IMR-90 (cell line): Measurements from ENCODE around the gene PLEKHB2. TPM values are rescaled to one million over a fixed set of nuclear protein-coding genes. Genes with fewer than 3 reads are reported as not detected.

Experiments used
- ATAC-seq: fragments of 200-7000 bp; cut with Tn5 transposase; 2 replicates; pipeline ENCODE4 v1.9.1; 2020; ENCODE audit warnings: low read depth, mild to moderate bottlenecking, moderate library complexity
- BruUV-seq: library from RNA; stranded (reverse); fragments of 400-500 nt; replicated peaks from 2 replicates; lab custom pipeline; 2021; lab: Mats Ljungman, UMichigan
- CTCF ChIA-PET: fragments of 300-600 bp; formaldehyde crosslinking; extraction: SDS; loops from one replicate; lab custom pipeline; 2021; ENCODE audit warnings: antibody characterized with exemption; lab: Yijun Ruan, JAX
- POLR2A ChIA-PET: fragments of 300-600 bp; sonication (Branson Sonifier 250); formaldehyde crosslinking; loops from one replicate; lab custom pipeline; 2022; ENCODE audit warnings: antibody characterized with exemption; ENCODE audit not compliant: unreplicated experiment; lab: Charles Lee
- DNase-seq: peaks from one replicate; pipeline ENCODE4 v3.0.0; 2013
- H2AFZ ChIP-seq: replicated peaks from 2 replicates; pipeline ENCODE3; 2013; ENCODE audit warnings: low read length, mild to moderate bottlenecking; ENCODE audit not compliant: poor library complexity
- H2AK5ac ChIP-seq: 2 replicates; pipeline ENCODE4 v1.6.1; 2013; ENCODE audit warnings: low read depth, low read length, inconsistent platforms
- H2AK9ac ChIP-seq: replicated peaks from 2 replicates; pipeline ENCODE3; 2013; ENCODE audit warnings: mild to moderate bottlenecking, low read depth, low read length, moderate library complexity; ENCODE audit not compliant: poor library complexity
- H2BK120ac ChIP-seq: 2 replicates; pipeline ENCODE4 v1.6.1; 2013; ENCODE audit warnings: low read depth, low read length, inconsistent platforms
- H2BK15ac ChIP-seq: 3 replicates; pipeline ENCODE4 v1.6.1; 2013; ENCODE audit warnings: low read depth, low read length, inconsistent platforms
- H2BK20ac ChIP-seq: 2 replicates; pipeline ENCODE4 v1.6.1; 2013; ENCODE audit warnings: low read depth, mild to moderate bottlenecking, inconsistent platforms, low read length, moderate library complexity
- H2BK5ac ChIP-seq: 2 replicates; pipeline ENCODE4 v1.6.1; 2013; ENCODE audit warnings: mild to moderate bottlenecking, low read depth, low read length, inconsistent platforms; ENCODE audit not compliant: poor library complexity, severe bottlenecking
- H3K14ac ChIP-seq: replicated peaks from 2 replicates; pipeline ENCODE4 v1.6.1; 2013; ENCODE audit warnings: low read depth, low read length, inconsistent platforms
- H3K18ac ChIP-seq: 2 replicates; pipeline ENCODE4 v1.6.1; 2013; ENCODE audit warnings: low read depth, low read length, control low read depth
- H3K23ac ChIP-seq: 2 replicates; pipeline ENCODE4 v1.6.1; 2013; ENCODE audit warnings: low read depth, low read length, inconsistent platforms
- H3K27ac ChIP-seq: 2 replicates; pipeline ENCODE4 v1.5.1; 2013; ENCODE audit warnings: mild to moderate bottlenecking, control low read depth, low read length; ENCODE audit not compliant: insufficient read depth
- H3K27me3 ChIP-seq: 2 replicates; pipeline ENCODE4 v1.6.1; 2013; ENCODE audit warnings: low read length; ENCODE audit not compliant: control insufficient read depth, insufficient read depth
- H3K36me3 ChIP-seq: 2 replicates; pipeline ENCODE4 v1.6.1; 2013; ENCODE audit warnings: low read length, mixed read lengths; ENCODE audit not compliant: control insufficient read depth, insufficient read depth
- H3K4ac ChIP-seq: 2 replicates; pipeline ENCODE4 v1.6.1; 2013; ENCODE audit warnings: low read depth, low read length, inconsistent platforms
- H3K4me1 ChIP-seq: 2 replicates; pipeline ENCODE4 v1.6.1; 2013; ENCODE audit warnings: low read length, mixed read lengths; ENCODE audit not compliant: control insufficient read depth, insufficient read depth
- H3K4me2 ChIP-seq: 2 replicates; pipeline ENCODE4 v1.6.1; 2013; ENCODE audit warnings: low read depth, mild to moderate bottlenecking, control low read depth, low read length, moderate library complexity
- H3K4me3 ChIP-seq: 2 replicates; pipeline ENCODE4 v1.5.1; 2013; ENCODE audit warnings: low read depth, mild to moderate bottlenecking, control low read depth, low read length, moderate library complexity; ENCODE audit not compliant: insufficient read depth
- H3K56ac ChIP-seq: 2 replicates; pipeline ENCODE4 v1.6.1; 2013; ENCODE audit warnings: low read length, inconsistent platforms; ENCODE audit not compliant: insufficient read depth; ENCODE audit errors: extremely low read depth
- H3K79me1 ChIP-seq, 2 experiments: 2 replicates each; pipeline ENCODE4 v1.6.1; 2013; ENCODE audit warnings: low read length in 2 of 2, inconsistent platforms in 1 of 2, low read depth in 1 of 2
- H3K9ac ChIP-seq: 2 replicates; pipeline ENCODE4 v1.6.1; 2013; ENCODE audit warnings: low read depth, low read length, control low read depth
- H3K9me1 ChIP-seq: 2 replicates; pipeline ENCODE4 v1.6.1; 2013; ENCODE audit warnings: low read length, inconsistent platforms; ENCODE audit not compliant: insufficient read depth
- H3K9me3 ChIP-seq: 2 replicates; pipeline ENCODE4 v1.6.1; 2013; ENCODE audit warnings: low read length; ENCODE audit not compliant: control insufficient read depth, insufficient read depth
- H4K20me1 ChIP-seq: 2 replicates; pipeline ENCODE4 v1.6.1; 2013; ENCODE audit warnings: low read length, inconsistent platforms; ENCODE audit not compliant: insufficient read depth
- H4K5ac ChIP-seq: 2 replicates; pipeline ENCODE4 v1.6.1; 2013; ENCODE audit warnings: mild to moderate bottlenecking, low read depth, low read length, control low read depth
- H4K8ac ChIP-seq, 2 experiments: 2 replicates each; pipeline ENCODE4 v1.6.1; 2013; ENCODE audit warnings: low read depth in 2 of 2, low read length in 2 of 2, control low read depth in 1 of 2, inconsistent platforms in 1 of 2
- H4K91ac ChIP-seq: 2 replicates; pipeline ENCODE4 v1.6.1; 2013; ENCODE audit warnings: low read depth, low read length, inconsistent platforms; ENCODE audit not compliant: insufficient read depth
- BHLHE40 ChIP-seq: fragments of 150-350 bp; IDR thresholded peaks from 2 replicates; pipeline ENCODE4 v1.6.1; 2016; ENCODE audit warnings: mild to moderate bottlenecking, low read depth, low read length
- CEBPB ChIP-seq: IDR thresholded peaks from 2 replicates; pipeline ENCODE4 v1.6.1; 2012; ENCODE audit warnings: low read depth, low read length, improper control_type of control experiment
- CHD1 ChIP-seq: IDR thresholded peaks from 2 replicates; pipeline ENCODE4 v1.6.1; 2012; ENCODE audit warnings: low read depth, low read length, improper control_type of control experiment
- FOS ChIP-seq: fragments of 150-350 bp; IDR thresholded peaks from 2 replicates; pipeline ENCODE4 v1.6.1; 2016; ENCODE audit warnings: low read depth, low read length
- MAFK ChIP-seq: IDR thresholded peaks from 2 replicates; pipeline ENCODE4 v1.6.1; 2012; ENCODE audit warnings: low read depth, low read length, improper control_type of control experiment
- MAZ ChIP-seq: IDR thresholded peaks from 2 replicates; pipeline ENCODE4 v1.6.1; 2012; ENCODE audit warnings: low read depth, mild to moderate bottlenecking, low read length, improper control_type of control experiment, moderate library complexity, borderline replicate concordance
- MXI1 ChIP-seq: IDR thresholded peaks from 2 replicates; pipeline ENCODE4 v1.6.1; 2012; ENCODE audit warnings: low read depth, mild to moderate bottlenecking, low read length, moderate library complexity, borderline replicate concordance
- NFE2L2 ChIP-seq: fragments of 150-350 bp; IDR thresholded peaks from 2 replicates; pipeline ENCODE4 v1.6.1; 2016; ENCODE audit warnings: low read depth, mild to moderate bottlenecking, low read length
- POLR2A ChIP-seq: IDR thresholded peaks from 2 replicates; pipeline ENCODE4 v1.6.1; 2012; ENCODE audit warnings: mild to moderate bottlenecking, low read depth, low read length
- RAD21 ChIP-seq: IDR thresholded peaks from 2 replicates; pipeline ENCODE4 v1.6.1; 2012; ENCODE audit warnings: low read length, improper control_type of control experiment
- RCOR1 ChIP-seq: IDR thresholded peaks from 2 replicates; pipeline ENCODE4 v1.6.1; 2012; ENCODE audit warnings: mild to moderate bottlenecking, low read length, improper control_type of control experiment; ENCODE audit not compliant: insufficient replicate concordance
- RFX5 ChIP-seq: IDR thresholded peaks from 2 replicates; pipeline ENCODE4 v1.8.0; 2012; ENCODE audit warnings: low read depth, mild to moderate bottlenecking, low read length, moderate library complexity
- SMC3 ChIP-seq: fragments of 150-350 bp; IDR thresholded peaks from 2 replicates; pipeline ENCODE4 v1.6.1; 2016; ENCODE audit warnings: low read depth, mild to moderate bottlenecking, antibody characterized with exemption, low read length, moderate library complexity
- WGBS, 2 experiments: methylation state at CpG; one replicate each; pipeline versions ENCODE4 v1.1.5 to v1.1.7; 2013; ENCODE audit warnings: missing lambda C conversion rate in 2 of 2; ENCODE audit not compliant: insufficient read length in 1 of 2; ENCODE audit errors: extremely low coverage in 2 of 2; 5-methylcytosine and 5-hydroxymethylcytosine counted together
- dilution Hi-C: fragments of 300-500 bp; cut with HindIII; formaldehyde crosslinking; loops from one replicate; pipeline ENCODE4 v1.14.3; 2018; ENCODE audit warnings: low sequenced_read_pairs; ENCODE audit not compliant: unreplicated experiment
- in situ Hi-C: fragments of 300-500 bp; cut with MboI; formaldehyde crosslinking; loops from 3 replicates; pipeline ENCODE4 v1.14.3; 2019; ENCODE audit warnings: low sequenced_read_pairs, inconsistent platforms, mixed read lengths
- intact Hi-C: fragments of 100-400 bp; cut with micrococcal nuclease; formaldehyde crosslinking; loops from 2 replicates; pipeline ENCODE4 v1.10.0; 2022
- polyA plus RNA-seq, 3 experiments: library from polyadenylated mRNA; depleted of rRNA; stranded (reverse); fragments of >200 nt; gene quantifications; 2 replicates each; pipeline ENCODE4 v1.2.3, GENCODE V29; 2012; ENCODE audit warnings: low replicate concordance in 1 of 3
- total RNA-seq: library from RNA; depleted of rRNA; stranded (reverse); fragments of >200 nt; gene quantifications from 2 replicates; pipeline ENCODE4 v1.2.3, GENCODE V29; 2012
- TF ChIP-seq, protein P1 (sequence below): fragments of 150-350 bp; IDR thresholded peaks from 2 replicates; pipeline ENCODE4 v1.6.1; 2016; ENCODE audit warnings: low read depth, mild to moderate bottlenecking, low read length, moderate library complexity, borderline replicate concordance
- TF ChIP-seq, protein P2 (sequence below): conservative IDR thresholded peaks from 2 replicates; pipeline ENCODE4 v1.5.1; 2012; ENCODE audit warnings: mild to moderate bottlenecking, low read depth, low read length, improper control_type of control experiment
- TF ChIP-seq, protein P3 (sequence below): fragments of 150-350 bp; IDR thresholded peaks from 2 replicates; pipeline ENCODE4 v1.6.1; 2017; ENCODE audit warnings: mild to moderate bottlenecking, antibody characterized with exemption, low read length, low read depth

PLEKHB2 gene
- total and polyA plus RNA-seq, 2 of the 4 experiments (the other 2 are of a cell fraction): 62.9 to 82.1 TPM

DNA sequence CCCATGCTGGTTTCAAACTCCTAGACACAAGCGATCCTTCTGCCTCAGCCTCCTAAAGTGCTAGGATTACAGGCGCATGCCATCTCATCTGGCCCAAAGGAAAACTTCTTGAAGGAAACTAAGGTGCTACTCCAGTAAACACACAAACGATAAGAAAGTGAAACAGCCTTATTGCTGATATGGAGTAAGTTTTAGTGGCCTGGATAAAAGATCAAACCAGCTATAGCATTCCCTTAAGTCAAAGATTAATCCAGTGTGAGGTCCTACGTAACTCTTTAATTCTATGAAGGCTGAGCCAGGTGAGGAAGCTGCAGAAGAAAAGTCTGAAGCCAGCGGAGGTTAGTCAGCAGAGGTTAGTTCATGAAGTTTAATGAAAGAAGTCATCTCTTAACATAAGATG lies 63.4 kb downstream of the PLEKHB2 start:
- H3K4me3 ChIP-seq: no peak overlapping the region
- in situ Hi-C loops: loop anchor here (25.0 kb wide), 1 partner anchor 169 kb away; no protein-coding TSS in a partner anchor
- no peak overlapping the region for H2BK20ac ChIP-seq
- H3K27ac ChIP-seq: no peak overlapping the region
- no peaks in the 10 kb centered on the region for H3K36me3 ChIP-seq
- intact Hi-C loops: no loop called here
- DNase-seq: no peak
- TF ChIP-seq NFE2L2 (no peak), CHD1 (no peak), RCOR1 (no peak), SMC3 (no peak), BHLHE40 (no peak), RFX5 (no peak), FOS (no peak), MAZ (no peak), MAFK (no peak), POLR2A (no peak), CEBPB (no peak), RAD21 (no peak), MXI1 (no peak)
- TF ChIP-seq, protein P1, sequence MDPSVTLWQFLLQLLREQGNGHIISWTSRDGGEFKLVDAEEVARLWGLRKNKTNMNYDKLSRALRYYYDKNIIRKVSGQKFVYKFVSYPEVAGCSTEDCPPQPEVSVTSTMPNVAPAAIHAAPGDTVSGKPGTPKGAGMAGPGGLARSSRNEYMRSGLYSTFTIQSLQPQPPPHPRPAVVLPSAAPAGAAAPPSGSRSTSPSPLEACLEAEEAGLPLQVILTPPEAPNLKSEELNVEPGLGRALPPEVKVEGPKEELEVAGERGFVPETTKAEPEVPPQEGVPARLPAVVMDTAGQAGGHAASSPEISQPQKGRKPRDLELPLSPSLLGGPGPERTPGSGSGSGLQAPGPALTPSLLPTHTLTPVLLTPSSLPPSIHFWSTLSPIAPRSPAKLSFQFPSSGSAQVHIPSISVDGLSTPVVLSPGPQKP: no peak
- TF ChIP-seq, protein P2, sequence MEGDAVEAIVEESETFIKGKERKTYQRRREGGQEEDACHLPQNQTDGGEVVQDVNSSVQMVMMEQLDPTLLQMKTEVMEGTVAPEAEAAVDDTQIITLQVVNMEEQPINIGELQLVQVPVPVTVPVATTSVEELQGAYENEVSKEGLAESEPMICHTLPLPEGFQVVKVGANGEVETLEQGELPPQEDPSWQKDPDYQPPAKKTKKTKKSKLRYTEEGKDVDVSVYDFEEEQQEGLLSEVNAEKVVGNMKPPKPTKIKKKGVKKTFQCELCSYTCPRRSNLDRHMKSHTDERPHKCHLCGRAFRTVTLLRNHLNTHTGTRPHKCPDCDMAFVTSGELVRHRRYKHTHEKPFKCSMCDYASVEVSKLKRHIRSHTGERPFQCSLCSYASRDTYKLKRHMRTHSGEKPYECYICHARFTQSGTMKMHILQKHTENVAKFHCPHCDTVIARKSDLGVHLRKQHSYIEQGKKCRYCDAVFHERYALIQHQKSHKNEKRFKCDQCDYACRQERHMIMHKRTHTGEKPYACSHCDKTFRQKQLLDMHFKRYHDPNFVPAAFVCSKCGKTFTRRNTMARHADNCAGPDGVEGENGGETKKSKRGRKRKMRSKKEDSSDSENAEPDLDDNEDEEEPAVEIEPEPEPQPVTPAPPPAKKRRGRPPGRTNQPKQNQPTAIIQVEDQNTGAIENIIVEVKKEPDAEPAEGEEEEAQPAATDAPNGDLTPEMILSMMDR: no peak
- TF ChIP-seq, protein P3, sequence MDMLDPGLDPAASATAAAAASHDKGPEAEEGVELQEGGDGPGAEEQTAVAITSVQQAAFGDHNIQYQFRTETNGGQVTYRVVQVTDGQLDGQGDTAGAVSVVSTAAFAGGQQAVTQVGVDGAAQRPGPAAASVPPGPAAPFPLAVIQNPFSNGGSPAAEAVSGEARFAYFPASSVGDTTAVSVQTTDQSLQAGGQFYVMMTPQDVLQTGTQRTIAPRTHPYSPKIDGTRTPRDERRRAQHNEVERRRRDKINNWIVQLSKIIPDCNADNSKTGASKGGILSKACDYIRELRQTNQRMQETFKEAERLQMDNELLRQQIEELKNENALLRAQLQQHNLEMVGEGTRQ: no peak
- H3K56ac ChIP-seq: no peak overlapping the region
- CTCF ChIA-PET: no interaction called here
- no peaks in the 10 kb centered on the region for H4K20me1 ChIP-seq
- H4K8ac ChIP-seq: no peak overlapping the region
- no peak overlapping the region for H2AK5ac ChIP-seq
- POLR2A ChIA-PET: no interaction called here
- dilution Hi-C loops: no loop called here
- no peak overlapping the region for H3K23ac ChIP-seq
- no peaks in the 10 kb centered on the region for H3K9me1 ChIP-seq
- no peak overlapping the region for H3K14ac ChIP-seq
- no peak overlapping the region for H4K91ac ChIP-seq
- no peak overlapping the region for H2AFZ ChIP-seq
- no peak overlapping the region for H3K4me2 ChIP-seq
- BruUV-seq: no TSS peak
- H2BK120ac ChIP-seq: no peak overlapping the region
- H2AK9ac ChIP-seq: no peak overlapping the region
- H3K9me3 ChIP-seq: no peaks in the 10 kb centered on the region
- H3K4ac ChIP-seq: no peak overlapping the region
- H2BK5ac ChIP-seq: no peak overlapping the region
- H3K79me1 ChIP-seq: no peaks in the 10 kb centered on the region
- H3K18ac ChIP-seq: no peak overlapping the region
- no peak for ATAC-seq
- H3K27me3 ChIP-seq: no peaks in the 10 kb centered on the region
- H2BK15ac ChIP-seq: no peak overlapping the region
- H4K5ac ChIP-seq: no peak overlapping the region
- H3K9ac ChIP-seq: no peak overlapping the region
- no peaks in the 10 kb centered on the region for H3K4me1 ChIP-seq
- WGBS, 2 experiments: no CpG with 5 or more reads among the region's 5 CpGs
